ENCODE data around the gene SEPTIN2. TPM values are rescaled to one million over a fixed set of nuclear protein-coding genes. Genes with fewer than 3 reads are reported as not detected.

Gene SEPTIN2
- total and polyA plus RNA-seq, 2 donors (not counting 3 experiments of a cell fraction or from before 2014, with no cell fraction given): 427 to 512 TPM

DNA sequence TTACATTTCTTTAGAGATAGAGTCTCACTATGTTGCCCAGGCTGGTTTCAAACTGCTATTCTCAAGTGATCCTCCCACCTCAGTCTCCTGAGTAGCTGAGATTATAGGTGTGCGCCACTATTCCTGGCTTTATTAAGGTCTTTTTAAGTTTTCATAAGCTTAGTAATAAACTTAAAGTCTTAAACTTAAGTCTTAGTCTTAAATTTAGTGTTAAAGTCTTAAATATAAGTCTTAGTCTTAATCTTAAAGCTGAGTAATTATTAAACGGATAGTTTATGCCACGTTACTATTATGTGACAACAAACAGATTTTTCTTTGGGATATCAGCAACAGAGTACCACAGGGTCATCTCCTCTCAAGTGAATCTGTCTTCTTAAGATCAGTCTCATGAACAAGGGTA is 52.9 kb downstream of the SEPTIN2 start:
- dilution Hi-C loops (cut with MboI; ENCODE audit: extremely low pct_ligation_motif_present, low sequenced_read_pairs) (no loop called here), intact Hi-C loops (cut with micrococcal nuclease) (no loop called here)
- ChIA-PET CTCF (interaction anchor here (1.7 kb wide), 2 partner anchors 10 to 16 kb away, joined by 6 read pairs; no protein-coding TSS in a partner anchor), POLR2A (no interaction called here)
- DNase-seq (ENCODE audit: low read depth, low spot score) (no peak), FAIRE-seq (no peak)
- Histone ChIP-seq H3K9me1 (replicated peaks; ENCODE audit: control insufficient read depth, extremely low read depth, insufficient read depth, low read length) (no peaks in the 10 kb centered on the region), H4K20me1 (replicated peaks; ENCODE audit: control insufficient read depth, extremely low read depth, insufficient read depth, low read length) (no peaks in the 10 kb centered on the region), H3K27me3 (ENCODE audit: control insufficient read depth in 2 of 2, insufficient read depth in 2 of 2, low read length in 2 of 2) (no peaks in the 10 kb centered on the region), H3K9ac (replicated peaks; ENCODE audit: extremely low read depth, insufficient read depth, low read length) (no peak overlapping the region), H3K9me3 (replicated peaks; ENCODE audit: control insufficient read depth, insufficient read depth, low read length) (no peaks in the 10 kb centered on the region), H3K36me3 (ENCODE audit: control insufficient read depth in 2 of 2, extremely low read depth in 1 of 2, insufficient read depth in 2 of 2, low read length in 2 of 2) (no peaks in the 10 kb centered on the region), H3K79me2 (ENCODE audit: control insufficient read depth, insufficient read depth, low read length) (peaks cover 23% of the 10 kb centered on the region), H3K4me3 (replicated peaks in 1 of 3; ENCODE audit: insufficient read depth in 1 of 3, low read depth in 1 of 3, low read length in 3 of 3) (no peak overlapping the region), H3K4me1 (ENCODE audit: control insufficient read depth, extremely low read depth, insufficient read depth, low read length) (no peaks in the 10 kb centered on the region), H2AFZ (ENCODE audit: low read depth, low read length) (no peak overlapping the region), H3K4me2 (ENCODE audit: insufficient read depth, low read length) (no peak overlapping the region), H3K27ac (ENCODE audit: insufficient read depth, low read depth, low read length) (no peak overlapping the region)
- TF ChIP-seq POLR2A (IDR thresholded peaks at IDR 0.05; ENCODE audit: low read depth, low read length) (no peak), POLR2AphosphoS5 (IDR thresholded peaks at IDR 0.05; ENCODE audit: insufficient read depth, low read depth, low read length) (no peak), MYC (IDR thresholded peaks at IDR 0.05; ENCODE audit: low read depth, low read length) (no peak), FOS (IDR thresholded peaks at IDR 0.05; ENCODE audit: borderline replicate concordance, insufficient read depth, low read length) (no peak), JUN (IDR thresholded peaks at IDR 0.05; ENCODE audit: borderline replicate concordance, insufficient read depth, insufficient read length, low read depth) (no peak), EZH2 (IDR thresholded peaks at IDR 0.05; ENCODE audit: borderline replicate concordance, low read depth, low read length, severe bottlenecking) (no peak), MAX (IDR thresholded peaks at IDR 0.05; ENCODE audit: insufficient read depth, insufficient read length) (no peak), GATA2 (IDR thresholded peaks at IDR 0.05; ENCODE audit: insufficient read depth, insufficient read length, low read depth, low read length) (no peak)
- TF ChIP-seq, protein P1, sequence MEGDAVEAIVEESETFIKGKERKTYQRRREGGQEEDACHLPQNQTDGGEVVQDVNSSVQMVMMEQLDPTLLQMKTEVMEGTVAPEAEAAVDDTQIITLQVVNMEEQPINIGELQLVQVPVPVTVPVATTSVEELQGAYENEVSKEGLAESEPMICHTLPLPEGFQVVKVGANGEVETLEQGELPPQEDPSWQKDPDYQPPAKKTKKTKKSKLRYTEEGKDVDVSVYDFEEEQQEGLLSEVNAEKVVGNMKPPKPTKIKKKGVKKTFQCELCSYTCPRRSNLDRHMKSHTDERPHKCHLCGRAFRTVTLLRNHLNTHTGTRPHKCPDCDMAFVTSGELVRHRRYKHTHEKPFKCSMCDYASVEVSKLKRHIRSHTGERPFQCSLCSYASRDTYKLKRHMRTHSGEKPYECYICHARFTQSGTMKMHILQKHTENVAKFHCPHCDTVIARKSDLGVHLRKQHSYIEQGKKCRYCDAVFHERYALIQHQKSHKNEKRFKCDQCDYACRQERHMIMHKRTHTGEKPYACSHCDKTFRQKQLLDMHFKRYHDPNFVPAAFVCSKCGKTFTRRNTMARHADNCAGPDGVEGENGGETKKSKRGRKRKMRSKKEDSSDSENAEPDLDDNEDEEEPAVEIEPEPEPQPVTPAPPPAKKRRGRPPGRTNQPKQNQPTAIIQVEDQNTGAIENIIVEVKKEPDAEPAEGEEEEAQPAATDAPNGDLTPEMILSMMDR (IDR thresholded peaks at IDR 0.05; ENCODE audit: extremely low read depth in 1 of 2, insufficient read depth in 1 of 2, low read depth in 1 of 2, low read length in 2 of 2): no peak
- BruUV-seq (replicated peaks): no TSS peak
